Activated naive CD8-positive, alpha-beta T cell treated with anti-CD3 and anti-CD28 coated beads, Interleukin-2, amount 10 ng/mL, durations not matched to agents 7 days and 5 days (primary cell): ENCODE data around the gene KCNQ5. TPM values are rescaled to one million over a fixed set of nuclear protein-coding genes. Genes with fewer than 3 reads are reported as not detected.

Experiments used
- ATAC-seq: fragments of 150-1000 bp; cut with Tn5 transposase; one replicate; pipeline ENCODE4 v1.10.0; 2021; ENCODE audit warnings: low read depth, moderate library complexity
- POLR2A ChIA-PET: fragments of 350-600 bp; sonication (Branson Sonifier 250); formaldehyde crosslinking; loops from one replicate; lab custom pipeline; 2021; ENCODE audit warnings: antibody characterized with exemption; lab: Charles Lee
- DNase-seq: peaks from one replicate; pipeline ENCODE4 v3.0.0; 2021
- H3K27ac Mint-ChIP-seq: one replicate; pipeline ENCODE4 v1.8.0; 2022; ENCODE audit warnings: mild to moderate bottlenecking, mixed read lengths
- H3K27me3 Mint-ChIP-seq: one replicate; pipeline ENCODE4 v1.8.0; 2022; ENCODE audit warnings: mild to moderate bottlenecking, moderate library complexity, mixed read lengths
- H3K36me3 Mint-ChIP-seq: one replicate; pipeline ENCODE4 v1.8.0; 2021; ENCODE audit warnings: mild to moderate bottlenecking, mixed read lengths
- H3K4me1 Mint-ChIP-seq: one replicate; pipeline ENCODE4 v1.8.0; 2021; ENCODE audit warnings: mixed read lengths
- H3K4me3 Mint-ChIP-seq: one replicate; pipeline ENCODE4 v1.8.0; 2022; ENCODE audit warnings: mild to moderate bottlenecking, moderate library complexity, mixed read lengths
- H3K9me3 Mint-ChIP-seq: one replicate; pipeline ENCODE4 v1.8.0; 2021; ENCODE audit warnings: mixed read lengths
- total RNA-seq, 2 experiments: library from RNA; stranded (reverse); gene quantifications; one replicate each; pipeline ENCODE4 v1.2.3, GENCODE V29; 2021

Gene KCNQ5
- total RNA-seq, 2 experiments from 2014 or later = 4.3 to 5.1 TPM

GRCh38 chr6:72672906-72673305 is 51.0 kb downstream of the KCNQ5 start:
- Mint-ChIP-seq H3K4me3 (no peak overlapping the region), H3K36me3 (peaks cover 4% of the 10 kb centered on the region), H3K4me1 (peaks cover 10% of the 10 kb centered on the region), H3K27ac (no peak overlapping the region), H3K27me3 (no peaks in the 10 kb centered on the region), H3K9me3 (no peaks in the 10 kb centered on the region)
- POLR2A ChIA-PET = no interaction called here
- DNase-seq = no peak
- no peak for ATAC-seq

- no peak overlapping the region for H3K4me3 Mint-ChIP-seq
- H3K27me3 Mint-ChIP-seq = no peaks in the 10 kb centered on the region
- H3K27ac Mint-ChIP-seq = no peak overlapping the region
- H3K4me1 Mint-ChIP-seq = peaks cover 3% of the 10 kb centered on the region
- no peak for DNase-seq
- H3K36me3 Mint-ChIP-seq = peaks cover 7% of the 10 kb centered on the region
- no peaks in the 10 kb centered on the region for H3K9me3 Mint-ChIP-seq
- POLR2A ChIA-PET = no interaction called here
- ATAC-seq = no peak
Measured at GRCh38 chr6:72674842-72675241, 53.0 kb downstream of the KCNQ5 start.

- no peaks in the 10 kb centered on the region for H3K27me3 Mint-ChIP-seq
- POLR2A ChIA-PET = no interaction called here
- no peak overlapping the region for H3K4me3 Mint-ChIP-seq
Measured at GRCh38 chr6:72675396-72675795, 53.5 kb downstream of the KCNQ5 start.

GRCh38 chr6:72676995-72677394 is 55.1 kb downstream of the KCNQ5 start:
- ATAC-seq (no peak), DNase-seq (no peak)
- Mint-ChIP-seq H3K4me1 (peaks cover 1% of the 10 kb centered on the region), H3K27me3 (no peaks in the 10 kb centered on the region), H3K9me3 (no peaks in the 10 kb centered on the region), H3K4me3 (no peak overlapping the region), H3K36me3 (peaks cover 7% of the 10 kb centered on the region), H3K27ac (no peak overlapping the region)
- POLR2A ChIA-PET = no interaction called here

More at GRCh38 chr6:72675396-72675795, 53.5 kb downstream of the KCNQ5 start:
- Mint-ChIP-seq H3K9me3 (no peaks in the 10 kb centered on the region), H3K36me3 (peaks cover 7% of the 10 kb centered on the region), H3K27ac (no peak overlapping the region), H3K4me1 (peaks cover 3% of the 10 kb centered on the region)
- ATAC-seq (no peak), DNase-seq (no peak)

GRCh38 chr6:72677740-72678139 is 55.9 kb downstream of the KCNQ5 start:
- ATAC-seq = no peak

GRCh38 chr6:72683797-72684196 is 61.9 kb downstream of the KCNQ5 start:
- POLR2A ChIA-PET = no interaction called here
- Mint-ChIP-seq H3K27ac (no peak overlapping the region), H3K27me3 (no peaks in the 10 kb centered on the region), H3K4me1 (peaks cover 9% of the 10 kb centered on the region), H3K9me3 (no peaks in the 10 kb centered on the region), H3K4me3 (no peak overlapping the region), H3K36me3 (peaks cover 10% of the 10 kb centered on the region)
- ATAC-seq = peak; percentile 18
- DNase-seq = no peak

More at GRCh38 chr6:72677740-72678139, 55.9 kb downstream of the KCNQ5 start:
- DNase-seq = no peak
- H3K4me1 Mint-ChIP-seq = peaks cover 1% of the 10 kb centered on the region
- H3K4me3 Mint-ChIP-seq = no peak overlapping the region
- no peaks in the 10 kb centered on the region for H3K9me3 Mint-ChIP-seq
- H3K36me3 Mint-ChIP-seq = peaks cover 7% of the 10 kb centered on the region
- H3K27me3 Mint-ChIP-seq = no peaks in the 10 kb centered on the region
- no peak overlapping the region for H3K27ac Mint-ChIP-seq
- POLR2A ChIA-PET = no interaction called here

- POLR2A ChIA-PET = no interaction called here
Measured at GRCh38 chr6:72689107-72689954, 67.5 kb downstream of the KCNQ5 start.

GRCh38 chr6:72691249-72691648 is 69.4 kb downstream of the KCNQ5 start:
- H3K27ac Mint-ChIP-seq = no peak overlapping the region
- POLR2A ChIA-PET = no interaction called here
- H3K4me1 Mint-ChIP-seq = peaks cover 2% of the 10 kb centered on the region
- H3K27me3 Mint-ChIP-seq = no peaks in the 10 kb centered on the region
- DNase-seq (no peak), ATAC-seq (no peak)
- peaks cover 20% of the 10 kb centered on the region for H3K36me3 Mint-ChIP-seq
- no peak overlapping the region for H3K4me3 Mint-ChIP-seq
- no peaks in the 10 kb centered on the region for H3K9me3 Mint-ChIP-seq

More at GRCh38 chr6:72689107-72689954, 67.5 kb downstream of the KCNQ5 start:
- H3K36me3 Mint-ChIP-seq = peaks cover 18% of the 10 kb centered on the region
- no peaks in the 10 kb centered on the region for H3K9me3 Mint-ChIP-seq
- peaks cover 2% of the 10 kb centered on the region for H3K4me1 Mint-ChIP-seq
- H3K4me3 Mint-ChIP-seq = no peak overlapping the region
- no peak overlapping the region for H3K27ac Mint-ChIP-seq
- ATAC-seq (no peak), DNase-seq (no peak)
- no peaks in the 10 kb centered on the region for H3K27me3 Mint-ChIP-seq

- Mint-ChIP-seq H3K4me3 (no peak overlapping the region), H3K27ac (no peak overlapping the region), H3K27me3 (no peaks in the 10 kb centered on the region), H3K9me3 (no peaks in the 10 kb centered on the region), H3K4me1 (no peaks in the 10 kb centered on the region), H3K36me3 (peaks cover 10% of the 10 kb centered on the region)
- DNase-seq (no peak), ATAC-seq (no peak)
- POLR2A ChIA-PET = no interaction called here
Measured at GRCh38 chr6:72696055-72696454, 74.2 kb downstream of the KCNQ5 start.

- Mint-ChIP-seq H3K36me3 (peaks cover 6% of the 10 kb centered on the region), H3K9me3 (no peaks in the 10 kb centered on the region), H3K4me3 (no peak overlapping the region), H3K27me3 (no peaks in the 10 kb centered on the region), H3K4me1 (no peaks in the 10 kb centered on the region), H3K27ac (no peak overlapping the region)
- DNase-seq (no peak), ATAC-seq (no peak)
- POLR2A ChIA-PET = no interaction called here
Measured at GRCh38 chr6:72699159-72699558, 77.3 kb downstream of the KCNQ5 start.

GRCh38 chr6:72702421-72702820 is 80.6 kb downstream of the KCNQ5 start:
- H3K36me3 Mint-ChIP-seq = peaks cover 4% of the 10 kb centered on the region
- no peak overlapping the region for H3K4me3 Mint-ChIP-seq
- POLR2A ChIA-PET = no interaction called here
- DNase-seq (no peak), ATAC-seq (no peak)
- no peak overlapping the region for H3K27ac Mint-ChIP-seq
- H3K4me1 Mint-ChIP-seq = no peaks in the 10 kb centered on the region
- no peaks in the 10 kb centered on the region for H3K9me3 Mint-ChIP-seq
- no peaks in the 10 kb centered on the region for H3K27me3 Mint-ChIP-seq

- no peaks in the 10 kb centered on the region for H3K27me3 Mint-ChIP-seq
- no peak overlapping the region for H3K27ac Mint-ChIP-seq
- peaks cover 4% of the 10 kb centered on the region for H3K36me3 Mint-ChIP-seq
- H3K9me3 Mint-ChIP-seq = no peaks in the 10 kb centered on the region
- POLR2A ChIA-PET = no interaction called here
- no peaks in the 10 kb centered on the region for H3K4me1 Mint-ChIP-seq
- ATAC-seq (no peak), DNase-seq (no peak)
- no peak overlapping the region for H3K4me3 Mint-ChIP-seq
Measured at GRCh38 chr6:72703093-72703492, 81.2 kb downstream of the KCNQ5 start.

- Mint-ChIP-seq H3K9me3 (peaks cover 3% of the 10 kb centered on the region), H3K36me3 (peaks cover 2% of the 10 kb centered on the region), H3K27ac (no peak overlapping the region), H3K4me1 (no peaks in the 10 kb centered on the region), H3K4me3 (no peak overlapping the region), H3K27me3 (no peaks in the 10 kb centered on the region)
- POLR2A ChIA-PET = no interaction called here
- no peak for DNase-seq
- ATAC-seq = no peak
Measured at GRCh38 chr6:72704979-72705378, 83.1 kb downstream of the KCNQ5 start.

- H3K36me3 Mint-ChIP-seq = peaks cover 10% of the 10 kb centered on the region
- peaks cover 3% of the 10 kb centered on the region for H3K9me3 Mint-ChIP-seq
- H3K27me3 Mint-ChIP-seq = no peaks in the 10 kb centered on the region
- POLR2A ChIA-PET = no interaction called here
- H3K4me1 Mint-ChIP-seq = no peaks in the 10 kb centered on the region
- H3K4me3 Mint-ChIP-seq = no peak overlapping the region
- ATAC-seq = no peak
- no peak overlapping the region for H3K27ac Mint-ChIP-seq
- DNase-seq = no peak
Measured at GRCh38 chr6:72709431-72709830, 87.6 kb downstream of the KCNQ5 start.
